ENCODE data around the gene SLC36A3.
"Not testable (repeated sequence)": the region's sequence is repeated elsewhere in the genome, so short reads cannot be mapped to it uniquely, and the experiment has no call there.

The SLC36A3 gene

GRCh38 chr5:151310932-151311331, 7.4 kb upstream of the SLC36A3 start:
- no peak overlapping the region for H3K27ac ChIP-seq
- CTCF ChIA-PET, result interaction anchor here (0.7 kb wide), 1 partner anchor 924 kb away, joined by 3 read pairs; no protein-coding TSS in a partner anchor
- DNase-seq (ENCODE audit: low spot score), result no peak

GRCh38 chr5:151309821-151310220, 6.3 kb upstream of the SLC36A3 start:
- POLR2A ChIA-PET (ENCODE audit: low non-redundant PET), result not testable (repeated sequence)

More at GRCh38 chr5:151310932-151311331, 7.4 kb upstream of the SLC36A3 start:
- POLR2A ChIA-PET (ENCODE audit: low non-redundant PET), result no interaction called here
- no peak for TF ChIP-seq CTCF (conservative IDR thresholded peaks at IDR 0.05; ENCODE audit: low read depth)

GRCh38 chr5:151309266-151309665, 5.7 kb upstream of the SLC36A3 start:
- POLR2A ChIA-PET (ENCODE audit: low non-redundant PET); H3K27ac ChIP-seq; DNase-seq (ENCODE audit: low spot score): not testable (repeated sequence)
- CTCF ChIA-PET, result interaction anchor here (0.6 kb wide), 1 partner anchor 12 kb away, joined by 3 read pairs; no protein-coding TSS in a partner anchor

More at GRCh38 chr5:151309821-151310220, 6.3 kb upstream of the SLC36A3 start:
- H3K27ac ChIP-seq; DNase-seq (ENCODE audit: low spot score): not testable (repeated sequence)
- CTCF ChIA-PET, result interaction anchor here (0.6 kb wide), 2 partner anchors 11 to 75 kb away, joined by 3 read pairs; no protein-coding TSS in a partner anchor

GRCh38 chr5:151298063-151298855, 5.3 kb downstream of the SLC36A3 start:
- no peak overlapping the region for H3K27ac ChIP-seq
- TF ChIP-seq CTCF (conservative IDR thresholded peaks at IDR 0.05; ENCODE audit: low read depth), result 0 out of 2 replicates have a peak, but pooled peaks have one; percentile 31
- ChIA-PET POLR2A (ENCODE audit: low non-redundant PET) (no interaction called here), CTCF (interaction anchor here (0.7 kb wide), 1 partner anchor 172 kb away, joined by 5 read pairs; no protein-coding TSS in a partner anchor)
- DNase-seq (ENCODE audit: low spot score), result peak; percentile 55

- ChIA-PET CTCF (interaction anchor here (0.7 kb wide), 1 partner anchor 17 kb away, joined by 3 read pairs; no protein-coding TSS in a partner anchor), POLR2A (ENCODE audit: low non-redundant PET) (no interaction called here)
- no peak for TF ChIP-seq CTCF (conservative IDR thresholded peaks at IDR 0.05; ENCODE audit: low read depth)
- DNase-seq (ENCODE audit: low spot score), result no peak
- H3K27ac ChIP-seq, result no peak overlapping the region
Measured at GRCh38 chr5:151296974-151297373, 6.6 kb downstream of the SLC36A3 start.

GRCh38 chr5:151296478-151296830, 7.1 kb downstream of the SLC36A3 start:
- POLR2A ChIA-PET (ENCODE audit: low non-redundant PET), result no interaction called here
- CTCF ChIA-PET, result interaction anchor here (0.7 kb wide), 1 partner anchor 17 kb away, joined by 3 read pairs; no protein-coding TSS in a partner anchor
- DNase-seq (ENCODE audit: low spot score), result no peak
- H3K27ac ChIP-seq, result no peak overlapping the region
- TF ChIP-seq CTCF (conservative IDR thresholded peaks at IDR 0.05; ENCODE audit: low read depth), result no peak

- TF ChIP-seq CTCF (conservative IDR thresholded peaks at IDR 0.05; ENCODE audit: low read depth), result no peak
- ChIA-PET POLR2A (ENCODE audit: low non-redundant PET) (no interaction called here), CTCF (interaction anchor here (0.7 kb wide), 1 partner anchor 694 kb away, joined by 3 read pairs; no protein-coding TSS in a partner anchor)
- H3K27ac ChIP-seq, result no peak overlapping the region
- no peak for DNase-seq (ENCODE audit: low spot score)
Measured at GRCh38 chr5:151295791-151296477, 7.6 kb downstream of the SLC36A3 start.

Measured in RWPE1 (cell line).